Panc1 (cell line): Measurements from ENCODE around the gene IFT80. TPM values are rescaled to one million over a fixed set of nuclear protein-coding genes. Genes with fewer than 3 reads are reported as not detected.

ENCODE experiments used
- ATAC-seq: fragments of 200-7000 bp; cut with Tn5 transposase; 2 replicates; pipeline ENCODE4 v1.9.1; 2020; ENCODE audit warnings: mild to moderate bottlenecking, moderate library complexity
- BruUV-seq: library from RNA; stranded (reverse); fragments of 400-500 nt; replicated peaks from 2 replicates; lab custom pipeline; 2021; lab: Mats Ljungman, UMichigan
- CTCF ChIA-PET: fragments of 300-600 bp; sonication (Branson Sonifier 250); formaldehyde crosslinking; loops from one replicate; lab custom pipeline; 2022; ENCODE audit warnings: antibody characterized with exemption; lab: Charles Lee
- POLR2A ChIA-PET: fragments of 300-600 bp; sonication (Branson Sonifier 250); formaldehyde crosslinking; loops from one replicate; lab custom pipeline; 2022; ENCODE audit warnings: antibody characterized with exemption; lab: Charles Lee
- DNase-seq: peaks from one replicate; pipeline ENCODE4 v3.0.0-alpha.2; 2010; ENCODE audit warnings: low read depth, low spot score
- H3K27ac ChIP-seq: 2 replicates; pipeline ENCODE4 v1.5.1; 2011; ENCODE audit warnings: mild to moderate bottlenecking, low read length, inconsistent platforms
- H3K27me3 ChIP-seq: fragments of 200-500 bp; sonication (Bioruptor generic); 2 replicates; pipeline ENCODE4 v1.6.0; 2014; ENCODE audit warnings: low read length, inconsistent platforms; ENCODE audit not compliant: control insufficient read depth, insufficient read depth
- H3K36me3 ChIP-seq: fragments of 200-500 bp; sonication (Bioruptor generic); 2 replicates; pipeline ENCODE4 v1.5.1; 2014; ENCODE audit warnings: inconsistent platforms, mild to moderate bottlenecking, low read length, moderate library complexity; ENCODE audit not compliant: control insufficient read depth, insufficient read depth
- H3K4me1 ChIP-seq: 2 replicates; pipeline ENCODE4 v1.5.1; 2011; ENCODE audit warnings: inconsistent platforms, mild to moderate bottlenecking, low read length, moderate library complexity; ENCODE audit not compliant: control insufficient read depth, insufficient read depth
- H3K4me3 ChIP-seq, 2 experiments: 2 replicates each; pipeline ENCODE4 v1.5.1; 2011 to 2012; ENCODE audit warnings: low read depth in 2 of 2, low read length in 2 of 2, mild to moderate bottlenecking in 2 of 2, inconsistent platforms in 1 of 2, moderate library complexity in 1 of 2
- H3K9me3 ChIP-seq: fragments of 200-500 bp; sonication (Bioruptor generic); 2 replicates; pipeline ENCODE4 v1.5.1; 2014; ENCODE audit warnings: low read depth, mild to moderate bottlenecking, inconsistent platforms, low read length, moderate library complexity; ENCODE audit not compliant: control insufficient read depth, insufficient read depth
- CTCF ChIP-seq: fragments of 450-650 bp; IDR thresholded peaks from 2 replicates; pipeline ENCODE4 v1.5.1; 2017; ENCODE audit warnings: mild to moderate bottlenecking
- POLR2AphosphoS5 ChIP-seq: IDR thresholded peaks from 2 replicates; pipeline ENCODE4 v1.6.1; 2012; ENCODE audit warnings: mild to moderate bottlenecking, low read depth, low read length, moderate library complexity
- REST ChIP-seq, 2 experiments: IDR thresholded peaks; 2 replicates each; pipeline ENCODE4 v1.6.1; 2011 to 2012; ENCODE audit warnings: low read depth in 2 of 2, control low read depth in 1 of 2, low read length in 1 of 2, mild to moderate bottlenecking in 1 of 2, moderate library complexity in 1 of 2; ENCODE audit not compliant: insufficient read depth in 1 of 2
- SIN3A ChIP-seq: IDR thresholded peaks from 2 replicates; pipeline ENCODE4 v1.6.1; 2012; ENCODE audit warnings: low read depth, mild to moderate bottlenecking, low read length, moderate library complexity, borderline replicate concordance; ENCODE audit not compliant: insufficient read depth
- TCF7L2 ChIP-seq: IDR thresholded peaks from 2 replicates; pipeline ENCODE4 v1.6.1; 2011; ENCODE audit warnings: mild to moderate bottlenecking, low read depth, low read length, inconsistent platforms
- in situ Hi-C: cut with HindIII; loops from 2 replicates; pipeline ENCODE4 v1.10.0; 2016; ENCODE audit warnings: low sequenced_read_pairs, low pct_unique_long_range_greater_than_20kb
- intact Hi-C: fragments of 100-400 bp; cut with micrococcal nuclease; formaldehyde crosslinking; loops from one replicate; pipeline ENCODE4 v1.10.0; 2022; ENCODE audit not compliant: unreplicated experiment
- total RNA-seq: library from RNA; stranded (reverse); gene quantifications from one replicate; pipeline ENCODE4 v1.2.1, GENCODE V29; 2021; ENCODE audit not compliant: unreplicated experiment

Gene IFT80
- total RNA-seq, 1 experiment from 2014 or later = 35.1 TPM

GRCh38 chr3:160402221-160403027 lies 3.4 kb upstream of the IFT80 start:
- H3K9me3 ChIP-seq = no peaks in the 10 kb centered on the region
- TF ChIP-seq TCF7L2 (no peak), POLR2AphosphoS5 (no peak), REST (IDR thresholded peaks at IDR 0.05; ENCODE audit: insufficient read depth in 1 of 2, low read depth in 2 of 2, low read length in 1 of 2) (no peak), CTCF (no peak), SIN3A (no peak)
- no peak for ATAC-seq
- POLR2A ChIA-PET = no interaction called here
- no peak for DNase-seq
- peaks cover 25% of the 10 kb centered on the region for H3K4me1 ChIP-seq
- no TSS peak for BruUV-seq
- in situ Hi-C loops (no loop called here), intact Hi-C loops (no loop called here)
- H3K4me3 ChIP-seq = peak overlapping the region; percentile 71 to 99
- peak overlapping the region; percentile 100 for H3K27ac ChIP-seq
- H3K36me3 ChIP-seq = peaks cover 48% of the 10 kb centered on the region
- no peaks in the 10 kb centered on the region for H3K27me3 ChIP-seq
- CTCF ChIA-PET = interaction anchor here (1.0 kb wide), 1 partner anchor 11 kb away, joined by 5 read pairs; no protein-coding TSS in a partner anchor

- intact Hi-C loops = no loop called here
- no peak for TF ChIP-seq REST (IDR thresholded peaks at IDR 0.05; ENCODE audit: insufficient read depth in 1 of 2, low read depth in 2 of 2, low read length in 1 of 2)
- 0 out of 2 replicates have a peak, but pooled peaks have one; percentile 58 for TF ChIP-seq SIN3A
- no peak for TF ChIP-seq CTCF
- TF ChIP-seq TCF7L2 = no peak
- peak; percentile 29; the same call in 1 of the 2 replicates for TF ChIP-seq POLR2AphosphoS5
- Histone ChIP-seq H3K4me1 (peaks cover 25% of the 10 kb centered on the region), H3K36me3 (peaks cover 42% of the 10 kb centered on the region), H3K4me3 (peak overlapping the region; percentile 71 to 99), H3K27ac (peak overlapping the region; percentile 100), H3K27me3 (no peaks in the 10 kb centered on the region), H3K9me3 (no peaks in the 10 kb centered on the region)
- in situ Hi-C loops = no loop called here
- ChIA-PET POLR2A (interaction anchor here (0.6 to 0.7 kb wide), 3 partner anchors 15 to 56 kb away, joined by 3 to 4 read pairs (median 3); no protein-coding TSS in a partner anchor), CTCF (interaction anchor here (1.0 kb wide), 1 partner anchor 12 kb away, joined by 5 read pairs; no protein-coding TSS in a partner anchor)
- DNase-seq = no peak
- ATAC-seq = no peak
- TSS peak; percentile 68 for BruUV-seq
Observed at GRCh38 chr3:160401291-160402095, 2.5 kb upstream of the IFT80 start.
